ENCODE results near the gene ADAMTSL2.

The ADAMTSL2 gene

DNA sequence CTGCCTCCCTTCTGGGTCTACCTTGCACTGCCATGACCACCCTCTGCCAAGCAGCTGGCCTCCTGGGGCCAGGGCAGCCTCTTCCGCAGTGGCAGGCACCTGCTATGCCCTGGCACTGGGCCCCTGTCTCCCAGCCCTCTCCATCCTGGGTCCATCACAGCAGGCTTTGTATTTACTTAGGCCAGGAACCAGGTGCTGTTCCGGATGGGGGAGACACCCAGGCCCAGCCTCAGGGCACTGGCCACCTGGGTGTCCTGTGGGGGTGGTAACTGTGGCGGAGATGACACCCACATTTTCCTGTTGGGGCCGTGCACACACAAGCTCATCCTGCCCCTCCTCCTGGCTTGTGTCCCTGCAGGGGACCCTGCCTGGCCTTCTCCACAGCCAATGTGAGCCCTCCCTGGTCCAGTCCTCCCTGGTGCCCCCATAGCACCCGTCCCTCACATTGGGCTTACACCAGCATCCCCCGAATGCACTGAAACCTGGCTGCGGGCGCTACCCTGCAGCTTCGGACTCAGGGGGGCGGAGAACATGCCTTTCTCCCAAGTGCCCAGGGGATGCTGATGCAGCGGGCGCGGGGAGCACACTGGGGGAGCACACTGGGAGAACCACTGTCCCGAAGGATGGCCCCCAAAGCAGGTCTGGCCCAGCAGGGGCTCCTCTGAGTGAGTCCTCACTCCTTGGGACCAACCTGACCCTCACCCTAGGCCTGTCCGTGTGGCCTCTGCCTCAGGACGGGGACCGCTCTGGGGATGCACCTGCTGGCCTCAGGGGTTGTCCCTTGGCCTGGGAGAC, 56.8 kb downstream of the ADAMTSL2 start:
- DNase-seq: no peak

DNA sequence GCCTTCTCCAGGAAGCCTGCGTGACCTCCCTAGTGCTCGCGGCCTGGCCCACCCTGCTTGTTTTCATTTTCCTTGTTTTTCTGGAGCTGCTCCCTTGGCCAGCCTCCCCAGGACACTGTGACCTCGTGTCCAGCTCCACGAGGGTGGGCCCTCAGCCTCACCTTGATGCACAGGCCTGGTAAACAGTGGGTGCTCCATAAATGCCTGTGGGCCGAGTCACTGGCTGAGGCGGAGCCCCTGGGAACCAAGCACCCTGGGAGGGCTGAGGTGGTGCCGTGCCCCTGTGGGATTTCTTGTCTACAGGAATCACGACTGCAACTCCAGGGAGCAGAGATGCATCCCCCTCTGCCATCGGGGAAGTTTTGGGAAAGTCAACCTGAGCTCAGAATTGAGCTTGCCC, 57.5 kb downstream of the ADAMTSL2 start:
- no peak for DNase-seq

DNA sequence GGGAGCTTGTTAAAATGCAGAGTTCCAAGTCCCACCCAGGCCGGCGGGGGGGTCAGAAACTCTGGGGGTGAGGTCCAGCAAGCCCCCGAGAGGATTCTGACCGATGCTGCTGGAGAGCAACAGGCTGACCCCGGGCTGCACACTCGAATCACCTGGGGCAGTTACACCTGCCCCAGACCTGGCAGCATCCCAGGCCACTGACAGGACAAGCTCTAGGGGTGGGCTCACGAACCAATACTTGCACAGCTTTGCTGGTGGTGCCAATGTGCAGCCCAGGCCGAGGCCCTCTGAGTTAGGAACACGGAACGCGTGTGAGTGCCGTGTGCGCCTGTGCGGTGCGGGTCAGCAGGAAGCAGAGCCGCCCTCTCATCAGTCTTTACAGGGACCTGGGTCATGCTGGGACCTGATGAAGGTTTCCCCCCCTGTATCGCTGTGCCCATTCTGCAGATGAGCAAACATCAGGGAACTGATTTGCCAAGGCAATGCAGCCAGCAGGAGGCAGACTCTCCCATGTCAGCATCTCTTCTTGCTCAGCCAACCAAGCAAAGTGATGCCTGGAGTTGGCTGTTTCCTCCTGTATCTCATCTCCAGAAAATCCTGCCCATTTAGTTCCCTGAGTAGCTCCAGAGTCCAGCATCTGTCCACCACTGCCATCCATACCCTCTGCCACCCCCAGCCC, 58.4 kb downstream of the ADAMTSL2 start:
- no peak for DNase-seq

DNA sequence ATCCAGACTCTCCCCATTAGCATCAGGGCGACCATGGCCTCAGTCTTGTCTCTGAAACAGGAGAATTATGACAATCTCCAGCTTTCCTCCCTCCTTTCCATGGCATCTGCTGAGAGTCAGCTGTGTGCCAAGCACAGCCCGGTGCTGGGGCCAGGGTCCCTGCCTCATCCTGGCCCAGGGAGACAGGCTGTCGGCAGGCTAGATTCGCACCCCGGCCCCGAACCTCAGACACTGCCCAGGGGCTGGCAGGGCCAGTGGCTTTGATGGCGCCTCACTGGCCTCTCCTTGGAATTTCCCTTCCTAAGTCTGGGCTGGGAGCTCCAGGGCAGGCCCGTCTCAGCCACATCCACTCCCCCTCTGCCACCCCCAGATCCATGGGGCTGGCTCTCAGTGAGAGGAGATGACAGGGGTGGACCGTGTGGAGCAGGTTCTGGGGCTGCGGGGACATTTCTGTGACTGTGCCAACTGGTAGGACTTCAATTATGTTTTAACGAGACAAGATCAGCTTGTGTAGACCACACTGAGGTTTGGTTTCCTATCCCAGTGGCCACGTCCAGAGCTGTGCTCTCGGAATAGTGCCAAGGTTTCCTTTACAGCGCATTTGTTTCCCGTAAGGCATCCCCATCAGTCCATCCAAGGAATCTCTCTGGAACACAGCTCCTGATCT, 59.2 kb downstream of the ADAMTSL2 start:
- DNase-seq: no peak

GRCh38 chr9:133594310-133594709, 59.8 kb downstream of the ADAMTSL2 start:
- no peak for DNase-seq

DNA sequence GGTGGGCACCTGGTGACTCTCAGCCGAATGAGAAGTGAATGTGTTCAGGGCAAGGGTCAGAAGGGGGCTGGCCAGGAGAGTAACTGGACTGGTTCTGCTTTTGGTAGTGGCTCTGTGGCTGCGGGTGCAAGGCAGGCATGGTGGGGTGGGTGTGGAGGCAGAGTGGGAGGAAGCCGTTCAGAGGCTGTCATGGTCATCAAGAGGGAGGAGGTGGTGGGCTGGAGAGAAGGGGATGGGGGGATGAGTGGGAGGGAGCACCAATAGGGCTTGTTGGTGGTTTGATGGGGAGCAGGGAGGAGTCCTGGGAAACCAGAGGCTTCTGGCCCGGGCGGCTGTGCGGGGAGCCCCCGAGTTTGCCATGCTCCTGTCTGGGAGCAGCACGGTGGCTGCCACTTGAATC, 61.4 kb downstream of the ADAMTSL2 start:
- no peak for DNase-seq

- DNase-seq: no peak
Observed at GRCh38 chr9:133597316-133597957, 62.9 kb downstream of the ADAMTSL2 start.

DNA sequence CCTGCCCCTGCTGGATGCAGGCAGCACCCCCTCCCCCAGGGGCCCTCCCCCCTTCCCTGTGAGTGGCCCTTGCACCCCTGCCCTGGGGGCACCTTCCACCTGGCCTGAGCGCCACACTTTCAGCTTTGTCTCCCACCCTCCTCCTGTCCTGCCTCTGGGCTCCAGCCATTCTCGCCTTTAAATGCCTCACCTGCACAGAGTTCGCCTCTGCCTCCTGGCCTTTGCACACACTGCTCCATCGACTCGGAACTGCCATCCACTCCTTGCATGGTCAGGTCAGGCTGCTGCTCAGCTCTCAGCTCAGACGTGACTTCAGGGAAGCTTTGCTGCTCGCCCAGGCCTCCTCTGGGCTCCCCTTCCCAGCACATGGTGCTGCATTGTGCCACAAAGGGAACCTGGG, 64.5 kb downstream of the ADAMTSL2 start:
- no peak for DNase-seq

DNA sequence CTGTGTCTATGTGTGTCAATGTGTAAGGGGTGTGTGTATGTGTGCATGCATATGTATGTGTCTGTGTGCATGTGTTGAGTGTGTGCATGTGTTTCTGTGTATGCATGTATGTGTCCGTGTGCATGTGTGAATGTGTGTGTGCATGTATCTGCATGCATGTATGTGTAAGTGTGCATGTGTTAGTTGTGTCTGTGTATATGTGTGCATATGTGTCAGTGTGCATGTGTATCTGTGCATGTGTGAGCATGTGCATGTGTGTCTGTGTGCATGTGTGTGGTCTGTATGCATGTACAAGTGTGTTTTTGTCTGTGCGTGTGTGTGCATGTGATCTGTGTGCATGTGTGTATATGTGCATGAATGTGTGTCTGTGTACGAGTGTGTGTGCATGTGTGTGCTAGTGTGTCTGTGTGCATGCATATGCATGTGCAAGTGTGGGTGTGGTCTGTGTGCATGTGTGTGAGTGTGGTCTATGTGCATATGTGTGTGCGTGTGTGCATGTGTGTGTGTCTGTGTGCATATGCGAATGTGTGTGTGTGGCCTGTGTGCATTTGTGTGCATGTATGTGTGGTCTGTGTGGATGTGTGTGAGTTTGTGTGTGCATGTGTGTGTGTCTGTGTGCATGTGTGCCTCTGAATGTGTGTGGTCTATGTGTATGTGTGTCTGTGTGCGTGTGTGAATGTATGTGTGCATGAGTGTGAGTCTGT, 65.1 kb downstream of the ADAMTSL2 start:
- DNase-seq: no peak

- DNase-seq: no peak
Observed at GRCh38 chr9:133600739-133601138, 66.2 kb downstream of the ADAMTSL2 start.

DNA sequence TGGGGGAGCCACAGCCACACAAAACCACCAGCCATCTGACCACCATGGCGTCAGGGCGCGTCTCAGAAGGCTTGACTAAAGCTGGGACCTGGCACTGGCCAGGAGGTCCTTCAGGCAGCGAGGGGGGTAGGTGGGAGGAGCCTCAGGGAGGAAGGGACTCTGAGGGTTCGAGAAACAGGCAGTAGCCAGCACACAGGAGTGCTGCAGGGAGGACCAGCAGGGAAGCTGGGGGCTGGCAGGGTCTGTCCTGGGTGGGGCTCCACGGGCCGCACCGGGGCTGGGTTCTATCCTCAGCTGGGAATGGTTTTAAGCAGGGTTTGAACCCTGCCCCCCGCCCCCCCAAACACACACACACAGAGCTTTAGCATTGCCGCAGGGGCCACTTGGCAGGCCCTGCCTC, 67.2 kb downstream of the ADAMTSL2 start:
- DNase-seq: no peak

DNA sequence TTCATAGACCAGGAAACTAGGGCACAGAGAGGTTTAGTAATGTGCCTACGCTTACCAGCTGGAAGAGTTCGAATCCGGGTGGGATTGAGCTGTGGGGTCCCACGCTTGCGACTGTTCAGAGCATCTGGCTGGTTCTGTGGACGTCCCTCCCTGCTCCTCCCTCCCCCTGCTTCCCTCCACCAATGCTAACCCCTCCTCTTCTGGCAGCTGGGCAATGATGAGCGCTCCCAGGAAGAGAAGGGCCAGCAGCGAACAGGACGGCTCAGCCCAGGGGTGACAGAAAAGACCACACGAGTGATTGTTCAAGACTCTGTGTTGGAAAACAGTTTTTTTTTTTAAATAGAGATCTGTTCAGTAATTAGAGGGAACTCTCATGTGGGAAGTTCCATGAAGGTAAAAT, 67.8 kb downstream of the ADAMTSL2 start:
- DNase-seq: no peak

GRCh38 chr9:133603135-133603927, 68.8 kb downstream of the ADAMTSL2 start:
- DNase-seq: no peak

DNA sequence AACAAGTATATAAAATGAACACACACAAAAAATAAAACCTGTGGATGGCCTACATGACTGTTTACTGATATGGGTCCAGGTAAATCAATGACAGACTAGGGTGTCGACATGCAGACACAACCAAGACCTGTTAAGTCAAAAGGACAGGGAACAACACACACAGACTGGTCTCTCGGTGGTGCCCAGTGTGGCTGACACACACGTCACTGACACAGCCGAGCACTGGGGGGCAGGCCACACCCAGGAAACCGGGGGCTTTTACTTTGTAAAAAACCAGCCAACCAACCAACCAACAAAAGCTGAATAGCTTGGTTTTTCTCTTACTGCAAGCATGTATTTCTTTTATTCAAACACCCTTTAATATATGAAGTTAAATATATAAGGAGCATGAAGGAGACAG, 69.7 kb downstream of the ADAMTSL2 start:
- DNase-seq: no peak

DNA sequence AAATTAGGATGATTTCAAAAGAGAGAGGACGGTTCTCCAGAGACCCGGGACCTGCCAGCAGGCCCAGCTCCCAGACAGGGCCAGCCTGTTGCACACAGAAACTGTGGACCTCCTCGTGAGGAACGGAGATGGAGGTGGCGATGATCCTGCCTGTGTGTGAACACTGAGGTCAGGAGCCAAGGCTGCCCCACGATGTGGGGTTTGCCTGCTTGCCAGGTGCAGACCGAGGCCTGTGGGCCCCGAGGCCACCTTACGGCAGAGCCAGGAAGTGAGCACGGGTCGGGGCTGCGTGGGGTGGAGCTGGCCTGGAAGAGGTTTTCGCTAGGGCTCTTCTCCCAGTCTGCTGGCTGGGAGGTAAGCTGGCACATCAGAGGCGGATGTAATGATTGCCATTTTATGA, 70.4 kb downstream of the ADAMTSL2 start:
- no peak for DNase-seq

- DNase-seq: no peak
Observed at GRCh38 chr9:133605446-133605845, 70.9 kb downstream of the ADAMTSL2 start.

DNA sequence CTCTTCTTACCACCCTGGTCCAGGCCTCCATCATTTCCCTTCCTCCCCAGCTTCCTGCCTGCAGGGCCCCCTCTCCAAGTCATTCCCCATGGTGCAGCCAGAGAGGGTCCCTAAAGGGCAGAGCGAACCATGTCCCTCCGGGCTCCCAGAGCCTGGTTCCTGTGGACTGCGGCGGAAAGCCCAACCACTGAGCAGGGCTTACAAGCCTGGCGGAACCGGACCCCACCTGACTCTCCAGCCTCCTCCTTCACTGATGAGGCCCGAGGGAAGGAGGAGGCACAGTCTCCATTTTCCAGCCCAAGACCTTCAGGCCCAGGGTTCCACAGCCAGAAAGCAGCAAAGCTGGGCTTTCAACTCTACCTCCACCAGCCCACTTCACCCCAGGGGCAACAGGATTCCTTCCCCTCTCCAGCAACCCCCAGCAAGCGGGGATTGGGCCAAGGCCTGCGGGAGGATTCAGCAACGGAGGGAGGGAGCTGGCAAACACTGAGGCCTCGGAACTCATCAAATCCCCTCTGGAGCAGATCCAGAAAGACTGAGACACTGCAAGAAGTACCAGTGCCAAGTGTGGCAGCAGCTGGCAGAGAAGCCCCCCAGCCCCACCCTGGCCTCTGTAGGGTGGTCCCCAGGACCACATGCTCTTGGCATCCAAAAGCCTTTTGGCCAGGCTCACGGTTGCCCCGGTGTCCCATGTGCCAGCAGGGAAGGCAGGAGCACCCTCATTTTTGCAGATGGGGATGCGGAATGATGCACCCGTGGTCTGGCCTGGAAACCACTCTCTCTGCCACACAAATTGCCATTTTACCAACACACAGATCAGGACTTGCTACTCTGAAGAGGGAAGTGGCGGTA, 71.6 kb downstream of the ADAMTSL2 start:
- DNase-seq: no peak

DNA sequence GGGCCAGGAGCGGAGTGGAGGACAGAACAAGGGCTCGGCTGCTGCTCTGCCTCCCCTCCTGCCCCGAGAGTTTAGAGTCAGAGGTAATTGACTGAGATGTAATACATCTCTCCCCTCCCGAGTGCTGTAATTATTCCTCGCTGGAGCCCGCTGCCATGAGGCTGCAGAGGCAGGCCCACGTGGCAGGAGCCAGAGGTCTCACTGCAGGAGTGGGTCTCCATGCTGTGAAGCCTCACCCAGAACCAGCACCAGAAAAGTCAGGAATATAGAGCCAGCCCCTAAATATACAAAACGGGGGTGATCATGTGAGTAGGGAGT, 72.2 kb downstream of the ADAMTSL2 start:
- DNase-seq: no peak

DNA sequence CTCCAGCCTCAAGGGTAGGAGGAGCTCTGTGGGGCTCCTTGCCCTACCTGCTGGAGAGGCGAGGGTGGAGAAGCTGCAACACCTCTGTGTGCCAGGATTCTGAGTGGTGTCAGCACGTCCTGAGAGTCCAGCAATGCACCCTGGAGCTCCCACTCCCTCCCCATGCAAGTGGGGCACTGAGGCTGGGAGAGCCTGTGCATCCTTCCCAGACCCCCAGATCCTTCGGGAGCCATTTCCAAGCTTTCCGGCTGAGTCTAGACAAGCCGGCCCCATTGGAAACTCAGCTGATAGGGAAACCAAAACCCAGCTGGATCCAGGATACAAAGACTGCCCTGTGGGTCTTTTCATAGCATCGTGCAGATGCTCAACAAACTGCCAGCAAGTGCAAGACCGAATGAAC, 72.9 kb downstream of the ADAMTSL2 start:
- no peak for DNase-seq

GRCh38 chr9:133607976-133608375, 73.5 kb downstream of the ADAMTSL2 start:
- no peak for DNase-seq

- DNase-seq: no peak
Observed at GRCh38 chr9:133608382-133608781, 73.9 kb downstream of the ADAMTSL2 start.
